ENCODE data around the gene ATP8B4.
"Not testable (repeated sequence)": the region's sequence is repeated elsewhere in the genome, so short reads cannot be mapped to it uniquely, and the experiment has no call there.

The ATP8B4 gene

DNA sequence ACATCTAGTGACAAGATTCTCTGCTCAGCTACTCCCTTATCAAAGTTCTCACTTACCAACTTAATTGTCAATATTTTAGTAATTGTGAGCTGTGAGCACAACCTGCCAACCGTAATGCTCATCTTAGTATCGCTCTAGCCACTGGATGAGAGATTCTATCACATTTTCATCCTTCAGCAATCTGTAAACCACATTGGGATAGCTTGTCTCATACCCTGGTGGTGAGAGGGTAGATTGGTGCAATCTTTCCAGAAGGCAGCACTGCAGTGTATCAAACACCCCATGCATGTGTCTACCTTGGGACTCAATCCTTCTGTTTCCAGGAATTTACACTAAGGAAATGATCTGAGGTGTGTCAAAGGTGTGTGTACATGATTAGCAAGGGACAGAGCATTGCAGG, 18.9 kb upstream of the ATP8B4 start:
- DNase-seq = no peak

- no peak for DNase-seq
Measured at GRCh38 chr15:50137330-50137761, 18.3 kb upstream of the ATP8B4 start.

DNA sequence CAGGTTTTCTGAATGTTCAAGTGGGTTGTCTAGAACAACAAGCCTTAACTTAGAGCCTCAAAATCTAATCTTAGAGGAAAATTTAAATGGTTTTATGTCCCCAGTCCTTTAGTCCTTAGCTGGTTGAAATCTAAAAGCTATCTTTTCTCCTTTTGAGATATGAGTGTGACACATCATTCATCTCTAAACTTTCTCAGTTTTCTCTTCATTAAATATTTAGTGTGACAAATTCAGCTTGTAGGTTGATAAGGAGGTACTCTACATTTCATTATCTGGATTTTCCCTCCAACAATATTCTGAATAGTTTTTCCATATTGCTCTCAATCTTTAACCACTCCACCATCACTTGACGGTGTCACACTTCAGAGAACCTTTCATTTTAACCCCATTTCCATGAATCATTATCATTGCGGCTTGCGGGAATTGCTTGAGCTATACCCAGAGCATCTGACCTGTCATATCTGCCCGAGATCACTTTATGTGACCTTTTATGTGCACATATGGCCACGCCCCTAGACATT, 16.1 kb upstream of the ATP8B4 start:
- DNase-seq = no peak

- no peak for DNase-seq
Measured at GRCh38 chr15:50134524-50135024, 15.5 kb upstream of the ATP8B4 start.

- DNase-seq = not testable (repeated sequence)
Measured at GRCh38 chr15:50132251-50132984, 13.4 kb upstream of the ATP8B4 start.

DNA sequence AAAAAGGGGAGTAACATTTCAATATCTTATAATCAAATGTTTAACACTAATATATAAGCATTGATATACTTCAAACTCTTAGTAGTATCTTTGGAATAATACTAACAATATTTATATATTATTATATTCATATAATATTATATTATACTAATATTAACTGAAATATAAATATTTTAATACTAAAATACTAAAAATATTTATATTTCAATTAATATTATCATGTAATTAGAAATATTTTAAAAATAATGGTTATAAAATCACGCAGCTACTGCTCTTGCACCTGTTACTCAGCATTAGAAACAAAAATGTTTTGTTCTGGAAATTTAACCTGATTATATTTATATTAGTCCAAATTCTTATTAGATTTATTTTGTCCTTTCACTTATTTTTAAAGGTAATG, 12.6 kb upstream of the ATP8B4 start:
- no peak for DNase-seq

GRCh38 chr15:50128266-50128665, 9.2 kb upstream of the ATP8B4 start:
- no peak for DNase-seq

DNA sequence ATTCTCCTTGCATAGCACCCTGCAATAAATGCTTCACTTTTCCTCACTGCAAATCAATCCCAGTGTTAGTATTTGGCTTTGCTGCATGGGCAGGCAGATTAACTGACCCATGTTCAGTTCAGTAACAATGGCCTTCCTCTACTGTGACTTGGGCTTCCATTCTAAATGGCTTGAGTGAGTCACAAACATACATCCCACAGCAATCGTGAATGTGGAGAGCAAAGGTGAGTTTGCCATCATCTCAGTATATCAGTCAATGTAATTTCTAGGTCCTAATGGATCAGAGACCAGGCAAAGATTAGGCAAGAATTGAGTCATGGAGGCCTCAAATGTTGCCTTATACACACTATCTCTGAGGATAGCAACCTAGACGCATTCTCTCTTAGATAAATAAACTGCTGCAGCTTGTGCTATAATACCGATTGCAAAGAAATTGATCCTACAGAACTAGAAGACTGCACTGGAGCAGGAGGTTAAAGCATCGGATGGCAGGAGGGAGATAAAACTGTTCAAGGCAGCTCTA, 8.3 kb upstream of the ATP8B4 start:
- DNase-seq = no peak

DNA sequence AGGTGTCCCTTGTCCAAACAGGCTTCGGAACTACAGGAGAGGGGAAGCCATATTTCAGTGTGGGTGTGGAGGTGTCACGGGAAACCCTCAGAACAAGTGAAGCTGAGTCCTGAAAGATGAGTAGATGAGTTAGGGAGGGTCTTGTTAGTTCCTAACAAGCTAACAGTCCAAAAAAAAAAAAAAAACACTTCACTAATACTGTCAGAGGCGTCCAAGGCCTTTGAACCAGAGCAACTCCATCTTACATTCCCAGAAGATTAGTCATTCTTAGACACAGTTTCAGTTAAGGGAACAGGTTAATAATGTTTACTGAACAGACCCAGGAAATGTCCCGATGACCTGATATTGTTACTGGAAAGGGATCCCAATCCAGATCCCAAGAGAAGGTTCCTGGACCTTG, 7.0 kb upstream of the ATP8B4 start:
- no peak for DNase-seq

- no peak for DNase-seq
Measured at GRCh38 chr15:50124631-50125030, 5.6 kb upstream of the ATP8B4 start.

GRCh38 chr15:50123861-50124557, 5.0 kb upstream of the ATP8B4 start:
- DNase-seq = no peak

DNA sequence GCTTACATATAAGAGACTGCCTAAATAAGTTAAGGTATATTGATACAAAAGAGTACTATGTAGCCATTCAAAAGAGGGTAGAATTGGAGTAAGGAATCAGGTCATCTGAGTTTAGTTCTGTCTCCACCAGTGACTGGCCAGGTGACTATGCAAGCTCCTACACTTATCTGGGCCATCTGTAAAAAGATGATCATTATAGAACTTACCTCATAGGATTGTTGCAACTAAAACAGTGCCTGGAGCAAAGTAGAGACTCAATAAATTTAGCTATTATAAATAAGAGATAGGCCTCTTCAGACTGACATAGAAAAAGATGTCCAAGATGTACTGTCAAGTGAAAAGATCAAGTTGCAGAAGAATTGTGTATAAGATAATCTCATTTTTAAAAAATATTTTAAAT, 1.7 kb upstream of the ATP8B4 start:
- DNase-seq = no peak

GRCh38 chr15:50117431-50118027, 1.5 kb downstream of the ATP8B4 start:
- DNase-seq = no peak

GRCh38 chr15:50116477-50116876, 2.6 kb downstream of the ATP8B4 start:
- no peak for DNase-seq

DNA sequence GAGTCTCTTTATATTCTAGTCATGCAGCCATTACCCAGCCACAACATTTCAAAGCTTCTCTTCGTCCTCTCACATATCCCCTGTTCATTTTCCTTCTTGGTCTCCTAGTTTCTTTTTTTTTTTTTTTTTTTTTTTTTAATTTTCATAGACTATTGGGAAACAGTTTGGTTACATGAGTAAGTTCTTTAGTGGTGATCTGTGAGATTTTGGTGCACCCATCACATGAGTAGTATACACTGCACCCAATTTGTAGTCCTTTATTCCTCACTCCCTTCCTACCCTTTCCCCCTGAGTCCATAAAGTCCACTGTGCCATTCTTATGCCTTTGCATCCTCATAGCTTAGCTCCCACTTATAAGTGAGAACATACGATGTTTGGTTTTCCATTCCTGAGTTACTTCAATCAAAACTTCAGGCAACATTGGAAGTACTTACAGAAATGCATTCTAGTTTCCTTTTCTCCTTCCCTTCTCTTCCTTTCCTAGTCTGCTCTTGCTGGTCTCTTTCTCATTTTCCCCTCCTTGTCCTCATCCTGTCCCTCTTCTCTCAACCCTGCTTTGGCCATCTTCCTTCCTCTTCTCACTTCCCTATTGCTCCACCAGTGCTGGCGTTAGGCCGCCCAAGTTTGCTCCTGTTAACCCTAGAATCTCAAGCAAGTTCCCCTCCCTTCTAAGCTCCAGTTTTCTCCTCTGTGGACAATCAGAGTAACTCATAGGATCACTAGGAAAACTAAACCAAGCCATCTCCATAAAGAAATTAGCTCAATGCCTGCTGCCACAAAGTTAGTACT, 4.8 kb downstream of the ATP8B4 start:
- no peak for DNase-seq

DNA sequence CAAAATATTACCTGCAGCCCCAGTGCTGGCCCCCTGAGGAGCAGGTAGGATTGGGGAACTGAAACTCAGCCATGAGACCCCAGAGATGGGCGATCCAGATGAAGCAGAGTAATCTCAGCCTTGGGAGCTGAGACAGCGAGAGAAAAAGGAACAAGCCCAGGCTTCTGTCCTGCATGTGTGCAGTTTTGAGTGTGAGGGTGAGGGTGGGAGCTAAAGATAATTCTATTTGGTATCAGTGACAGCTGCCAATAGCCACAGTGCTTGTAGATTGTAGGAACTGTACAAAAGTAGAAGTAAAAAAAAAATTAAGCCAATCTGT, 5.9 kb downstream of the ATP8B4 start:
- no peak for DNase-seq

DNA sequence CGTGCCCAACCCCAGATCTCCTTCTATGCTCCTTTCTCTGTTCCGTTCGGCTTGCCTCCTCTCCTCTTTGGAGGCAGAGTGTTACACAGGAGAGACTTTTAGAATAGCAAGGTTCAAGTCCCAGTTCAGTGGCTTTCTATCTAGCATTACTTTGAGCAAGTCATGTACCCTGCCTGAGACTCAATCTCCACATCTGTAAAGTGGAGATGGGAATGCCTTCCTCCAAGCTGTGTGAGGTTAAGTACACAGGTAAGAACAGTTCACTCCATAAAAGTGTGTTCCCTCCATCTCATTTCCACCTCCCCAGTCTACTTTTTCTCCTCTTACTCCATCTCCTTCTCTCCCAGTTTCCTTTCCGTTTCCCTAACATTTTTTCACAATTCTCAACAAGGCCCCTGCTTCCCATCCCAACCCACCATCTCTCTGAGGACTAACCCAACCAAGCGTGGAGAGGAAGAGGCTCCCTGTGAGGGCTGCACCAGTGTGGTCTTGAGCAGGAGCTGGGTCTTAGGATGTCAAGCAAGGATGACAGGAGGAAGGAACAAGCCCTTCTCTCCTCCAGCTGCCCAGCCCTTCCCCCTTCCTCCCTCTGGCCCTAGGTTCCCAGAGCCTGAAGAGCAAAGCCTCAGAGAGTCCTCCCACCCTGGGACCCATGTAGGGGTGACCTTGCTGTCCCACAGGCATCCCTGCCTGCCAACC, 6.4 kb downstream of the ATP8B4 start:
- no peak for DNase-seq

DNA sequence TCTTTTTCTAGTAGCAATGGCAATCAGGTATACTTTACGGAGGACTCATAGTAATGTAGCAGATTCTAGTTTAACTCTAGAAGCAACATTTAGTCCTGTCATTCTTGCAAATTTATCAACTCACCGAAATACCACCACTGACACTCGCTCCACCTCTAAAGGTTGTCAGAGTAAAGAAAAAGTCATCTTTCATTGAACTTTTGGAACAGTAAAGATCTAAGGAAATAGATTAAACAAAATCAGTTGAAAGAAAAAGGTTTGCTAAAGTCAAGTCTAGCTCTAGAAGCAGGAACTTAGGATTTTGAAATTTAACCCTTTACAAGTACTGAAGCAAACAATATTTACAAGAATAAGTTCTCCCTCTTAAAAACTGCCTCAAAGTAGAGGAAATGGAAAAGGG, 8.7 kb downstream of the ATP8B4 start:
- no peak for DNase-seq

DNA sequence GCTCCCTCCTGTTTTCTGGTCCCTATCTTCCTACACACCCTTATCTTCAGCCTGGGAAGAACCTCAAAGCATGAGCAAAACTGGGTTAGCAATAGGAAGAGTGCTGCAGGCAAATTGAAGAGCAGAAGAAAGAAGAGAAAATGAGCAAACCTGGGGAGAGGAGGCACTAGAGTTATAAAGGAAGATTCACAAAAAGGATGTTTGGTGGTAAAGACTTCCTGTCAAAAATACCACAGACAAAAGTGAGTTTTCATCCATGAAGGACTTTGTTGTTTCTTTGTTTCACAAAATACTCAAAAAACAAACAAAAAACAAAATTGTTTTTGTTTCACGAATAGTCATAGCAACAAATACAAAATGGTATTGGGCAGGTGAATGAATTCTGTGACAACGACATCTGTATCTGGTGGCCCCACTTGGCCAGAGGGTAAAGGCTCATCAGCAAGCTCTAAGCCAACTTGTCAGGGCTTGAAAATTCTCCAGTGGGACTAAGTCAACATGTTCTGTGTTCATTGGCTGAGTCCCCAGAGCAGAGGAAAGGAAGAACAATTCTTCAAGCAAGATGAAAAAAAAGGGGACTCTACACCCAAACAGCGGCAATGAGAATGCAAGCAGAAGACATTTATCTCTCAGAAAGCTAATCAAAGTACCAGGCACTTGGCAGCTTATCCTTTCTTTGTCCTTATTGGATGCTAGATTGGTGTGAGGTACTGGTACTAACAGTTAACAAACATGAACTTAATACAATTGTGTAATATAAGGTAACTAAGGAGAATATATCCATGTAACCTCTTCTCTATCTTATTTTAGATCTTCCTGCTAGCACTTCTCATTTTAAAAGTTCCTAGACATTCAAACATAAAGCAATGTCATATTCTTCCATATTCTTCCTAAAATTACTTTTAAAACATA, 9.7 kb downstream of the ATP8B4 start:
- DNase-seq = no peak

- no peak for DNase-seq
Measured at GRCh38 chr15:50108461-50108860, 10.6 kb downstream of the ATP8B4 start.
